NCI-H446 (cell line): ENCODE results near the gene SYNE2.
"Not testable (repeated sequence)": the region's sequence is repeated elsewhere in the genome, so short reads cannot be mapped to it uniquely, and the experiment has no call there.

Experiments
- DNase-seq, 2 experiments: peaks; one replicate each; lab custom pipeline; 2025; lab: John Stamatoyannopoulos, UW

Gene SYNE2

GRCh38 chr14:64074961-64075612, 222.3 kb downstream of the SYNE2 start:
- DNase-seq = no peak

GRCh38 chr14:64075613-64076005, 222.8 kb downstream of the SYNE2 start:
- no peak for DNase-seq

GRCh38 chr14:64080452-64080851, 227.6 kb downstream of the SYNE2 start:
- no peak for DNase-seq

GRCh38 chr14:64081174-64081746, 228.5 kb downstream of the SYNE2 start:
- no peak for DNase-seq

GRCh38 chr14:64082837-64083236, 230.0 kb downstream of the SYNE2 start:
- no peak for DNase-seq

GRCh38 chr14:64088647-64088964, 235.8 kb downstream of the SYNE2 start:
- no peak for DNase-seq

- DNase-seq = peak in 1 of 2 experiments; percentile 10
Measured at GRCh38 chr14:64089920-64090319, 237.1 kb downstream of the SYNE2 start.

- no peak for DNase-seq
Measured at GRCh38 chr14:64091217-64091616, 238.4 kb downstream of the SYNE2 start.

GRCh38 chr14:64092338-64092737, 239.5 kb downstream of the SYNE2 start:
- no peak for DNase-seq

GRCh38 chr14:64092940-64093339, 240.1 kb downstream of the SYNE2 start:
- DNase-seq = no peak

GRCh38 chr14:64095620-64096019, 242.8 kb downstream of the SYNE2 start:
- DNase-seq = no peak

- no peak for DNase-seq
Measured at GRCh38 chr14:64098120-64098519, 245.3 kb downstream of the SYNE2 start.

GRCh38 chr14:64107438-64107837, 254.6 kb downstream of the SYNE2 start:
- no peak for DNase-seq

GRCh38 chr14:64109819-64110554, 257.2 kb downstream of the SYNE2 start:
- DNase-seq = no peak

GRCh38 chr14:64110802-64111201, 258.0 kb downstream of the SYNE2 start:
- no peak for DNase-seq

- DNase-seq = no peak
Measured at GRCh38 chr14:64112867-64113678, 260.3 kb downstream of the SYNE2 start.

GRCh38 chr14:64114166-64114565, 261.4 kb downstream of the SYNE2 start:
- DNase-seq = no peak

- DNase-seq = no peak
Measured at GRCh38 chr14:64114796-64115195, 262.0 kb downstream of the SYNE2 start.

- no peak for DNase-seq
Measured at GRCh38 chr14:64115401-64115800, 262.6 kb downstream of the SYNE2 start.

- no peak for DNase-seq
Measured at GRCh38 chr14:64117671-64118402, 265.0 kb downstream of the SYNE2 start.

GRCh38 chr14:64118403-64118742, 265.6 kb downstream of the SYNE2 start:
- not testable (repeated sequence) for DNase-seq

- DNase-seq = no peak
Measured at GRCh38 chr14:64118892-64119291, 266.1 kb downstream of the SYNE2 start.
